SKM-1 (cell line): Measurements from ENCODE around the gene CPED1.
"Not testable (repeated sequence)": the region's sequence is repeated elsewhere in the genome, so short reads cannot be mapped to it uniquely, and the experiment has no call there.

ENCODE experiments used
- DNase-seq: peaks from one replicate; lab custom pipeline; 2025; ENCODE audit not compliant: unreplicated experiment; lab: John Stamatoyannopoulos, UW

The CPED1 gene

DNA sequence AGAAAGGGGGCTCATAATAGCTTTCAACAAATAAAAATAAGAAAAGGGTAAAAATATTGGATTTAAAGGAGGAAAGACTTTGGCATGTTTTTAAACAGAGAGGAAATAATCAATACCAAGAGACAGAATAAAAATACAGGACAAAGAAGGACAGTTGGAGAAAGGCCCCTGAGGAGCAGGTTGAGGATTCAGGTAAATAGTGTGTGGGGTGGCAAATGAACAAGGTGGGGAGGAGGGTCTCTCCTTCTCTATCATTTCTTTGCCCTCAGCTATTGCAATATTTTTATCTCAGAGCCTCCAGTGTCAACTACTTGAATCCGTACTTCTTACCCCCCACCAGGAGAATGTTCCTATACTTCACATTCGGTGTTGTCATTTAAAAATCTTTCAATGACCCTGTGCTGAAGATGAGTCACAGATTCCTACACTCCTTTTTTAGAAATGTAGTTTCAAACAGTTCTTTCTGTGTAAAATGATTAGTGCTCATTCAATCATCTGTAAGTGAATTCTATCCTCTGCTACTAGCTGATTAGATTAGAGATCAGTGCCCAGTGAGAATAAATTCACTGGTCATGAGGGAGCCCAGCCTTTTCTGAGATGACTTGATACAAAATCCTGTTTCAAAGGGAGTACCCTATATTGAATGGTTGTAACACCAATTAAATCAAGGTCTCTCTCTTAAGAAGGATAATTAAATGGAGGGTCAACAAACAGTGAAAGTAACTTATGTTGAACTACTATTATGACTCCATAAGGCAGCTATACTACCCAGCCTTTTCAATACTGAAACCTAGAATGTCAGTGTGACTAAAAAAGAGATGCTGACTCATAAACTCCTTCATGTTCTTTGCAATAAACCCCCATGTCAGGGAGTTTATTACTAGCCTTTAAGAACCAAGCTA lies 289.9 kb downstream of the CPED1 start:
- DNase-seq: no peak

GRCh38 chr7:121279060-121279620 lies 290.6 kb downstream of the CPED1 start:
- DNase-seq: no peak

DNA sequence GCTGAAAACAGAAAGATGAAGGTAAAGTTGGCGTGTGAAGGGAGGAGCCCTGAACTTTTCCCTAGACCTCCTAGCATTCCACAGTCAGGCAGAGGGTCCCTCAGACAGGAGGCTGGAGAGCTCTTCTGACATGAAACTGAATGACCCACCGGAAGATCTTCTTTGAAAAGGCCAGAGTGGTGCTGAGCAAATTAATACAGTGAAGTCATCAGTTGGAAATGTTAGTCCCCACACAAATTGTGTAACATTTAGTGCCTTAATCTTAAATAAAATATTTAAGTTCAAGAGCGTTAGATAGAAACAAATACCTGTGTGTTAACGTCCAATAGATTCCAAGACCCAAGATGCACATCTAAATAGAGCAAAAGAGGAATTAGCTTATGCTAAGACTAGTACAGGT lies 291.3 kb downstream of the CPED1 start:
- no peak for DNase-seq

DNA sequence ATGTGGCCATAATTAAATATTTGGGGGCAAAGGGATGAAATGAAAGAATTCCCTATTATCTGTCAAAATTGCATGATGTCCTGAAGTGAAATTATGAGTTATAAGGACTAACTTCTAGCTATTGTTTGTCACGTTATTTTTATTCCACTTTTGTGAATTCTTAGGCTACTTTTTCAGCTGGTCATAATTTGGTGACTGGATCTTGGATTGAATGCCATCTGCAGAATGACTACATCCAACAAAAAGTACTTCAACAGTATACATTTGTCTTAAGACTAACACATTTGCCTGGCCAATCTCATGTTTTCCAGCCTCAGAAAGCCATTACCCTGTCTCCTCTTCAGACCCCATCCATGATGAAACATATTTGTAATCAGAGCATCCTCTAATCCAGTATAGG lies 292.1 kb downstream of the CPED1 start:
- no peak for DNase-seq

- DNase-seq: no peak
Observed at GRCh38 chr7:121282129-121282528, 293.6 kb downstream of the CPED1 start.

DNA sequence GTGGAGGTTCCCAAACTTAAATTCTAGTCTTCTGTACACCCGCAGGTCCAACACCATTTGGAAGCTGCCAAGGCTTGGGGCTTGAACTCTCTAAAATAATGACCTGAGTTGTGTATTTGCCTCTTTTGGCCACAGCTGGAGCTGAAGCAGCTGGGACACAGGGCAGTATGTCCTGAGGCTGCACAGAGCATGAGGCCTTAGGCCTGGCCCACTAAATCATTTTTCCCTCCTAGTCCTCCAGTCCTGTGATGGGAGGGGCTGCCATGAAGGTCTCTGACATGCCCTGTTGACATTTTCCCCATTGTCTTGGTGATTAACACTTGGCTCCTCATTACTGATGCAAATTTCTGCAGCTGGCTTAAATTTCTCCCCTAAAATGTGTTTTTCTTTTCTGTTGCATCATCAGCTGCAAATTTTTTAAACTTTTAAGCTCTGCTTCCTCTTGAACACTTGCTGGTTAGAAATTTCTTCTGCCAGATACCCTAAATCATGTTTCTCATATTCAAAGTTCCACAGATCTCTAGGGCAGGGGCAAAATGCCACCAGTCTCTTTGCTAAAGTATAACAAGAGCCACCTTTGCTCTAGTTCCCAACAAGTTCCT lies 296.7 kb downstream of the CPED1 start:
- no peak for DNase-seq

- no peak for DNase-seq
Observed at GRCh38 chr7:121286186-121286585, 297.7 kb downstream of the CPED1 start.

DNA sequence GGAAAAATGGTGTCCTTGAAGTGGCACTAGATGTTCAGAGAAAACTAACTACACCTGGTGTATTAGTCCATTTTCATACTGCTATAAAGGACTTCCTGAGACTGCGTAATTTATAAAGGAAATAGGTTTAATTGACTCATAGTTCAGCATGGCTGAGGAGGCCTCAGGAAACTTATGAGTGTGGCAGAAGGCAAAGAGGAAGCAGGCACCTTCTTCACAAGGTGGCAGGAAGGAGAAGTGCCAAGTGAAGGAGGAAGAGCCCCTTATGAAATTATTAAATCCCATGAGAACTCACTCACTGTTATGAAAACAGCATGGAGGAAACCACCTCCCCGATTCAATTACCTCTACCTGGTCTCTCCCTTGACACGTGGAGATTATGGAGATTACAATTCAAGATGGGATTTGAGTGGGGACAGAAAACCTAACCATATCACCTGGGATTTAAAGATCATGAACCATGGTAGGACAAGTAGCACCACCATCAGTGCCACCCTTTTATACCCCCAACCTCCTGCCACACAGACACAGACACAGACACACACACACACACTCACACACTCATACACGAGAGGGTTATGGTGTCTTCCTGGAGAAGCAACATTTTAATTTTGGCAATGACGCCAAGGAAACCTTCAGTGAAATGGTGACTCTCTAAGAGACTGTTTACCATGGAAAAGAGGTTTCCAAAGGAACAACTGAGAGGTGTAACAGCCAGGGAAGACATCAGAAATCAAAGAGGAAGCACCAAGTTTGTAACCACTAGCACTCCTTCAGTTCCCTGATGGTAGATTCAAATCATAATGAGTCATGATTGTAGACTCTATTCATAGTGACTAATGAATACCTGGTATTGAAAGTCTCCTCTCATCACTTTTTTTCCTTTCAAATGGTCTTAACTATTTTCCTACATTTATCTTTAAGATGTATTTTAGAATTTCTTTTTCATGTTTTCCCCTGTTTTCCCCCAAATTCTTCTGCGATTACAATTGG lies 298.5 kb downstream of the CPED1 start:
- no peak for DNase-seq

DNA sequence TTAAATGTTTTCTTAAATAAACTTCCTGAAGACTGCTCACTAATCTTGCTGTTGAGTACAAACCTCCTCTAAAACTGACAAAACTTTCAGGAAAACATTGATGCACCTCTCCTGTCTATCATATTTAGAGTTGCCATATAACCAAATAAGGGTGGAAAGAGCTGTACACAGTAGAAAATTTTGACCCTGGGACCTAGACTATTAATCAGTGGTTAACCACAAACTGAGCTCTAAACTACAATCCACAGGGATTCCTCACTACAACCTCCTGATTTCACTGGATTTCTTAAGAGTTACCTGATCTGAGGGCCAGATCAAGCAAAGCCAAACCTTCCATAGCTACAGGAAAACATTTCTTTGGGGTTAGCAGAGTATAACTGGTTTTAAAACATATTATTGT lies 300.4 kb downstream of the CPED1 start:
- DNase-seq: no peak

DNA sequence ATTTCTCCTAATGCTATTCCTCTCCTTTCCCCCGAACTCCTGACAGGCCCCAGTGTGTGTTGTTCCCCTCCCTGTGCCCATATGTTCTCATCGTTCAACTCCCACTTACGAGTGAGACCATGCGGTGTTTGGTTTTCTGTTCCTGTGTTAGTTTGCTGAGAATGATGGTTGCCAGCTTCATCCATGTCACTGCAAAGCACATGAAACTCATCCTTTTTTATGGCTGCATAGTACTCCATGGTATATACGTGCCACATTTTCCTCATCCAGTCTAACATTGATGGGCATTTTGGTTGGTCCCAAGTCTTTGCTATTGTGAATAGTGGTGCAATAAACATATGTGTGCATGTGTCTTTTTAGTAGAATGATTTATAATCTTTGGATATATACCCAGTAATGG lies 301.4 kb downstream of the CPED1 start:
- DNase-seq: not testable (repeated sequence)

DNA sequence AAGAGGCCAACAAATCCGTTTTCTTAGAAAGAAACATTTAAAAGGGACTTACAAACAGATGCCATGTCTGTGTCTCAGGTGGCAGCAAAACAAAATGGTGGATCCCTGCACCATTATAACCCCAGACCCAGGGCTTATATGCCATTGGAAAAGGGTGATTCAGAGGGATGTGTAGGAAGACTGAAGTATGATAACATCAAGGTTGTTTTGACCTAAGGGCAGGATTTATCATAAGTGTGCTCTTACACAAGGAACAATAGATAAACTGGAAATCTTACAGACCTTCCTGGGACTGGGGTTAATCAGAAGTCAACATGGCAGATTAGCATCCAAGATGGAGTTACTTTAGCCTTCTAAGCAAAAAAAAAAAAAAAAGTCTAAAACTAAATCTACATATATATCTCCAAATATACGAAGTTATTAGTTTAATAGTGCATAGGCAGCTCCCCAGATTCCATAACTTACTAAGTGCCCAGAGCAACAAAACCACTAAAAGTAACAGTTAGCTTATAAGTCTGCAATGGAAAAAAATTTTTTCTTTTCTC lies 306.0 kb downstream of the CPED1 start:
- DNase-seq: no peak

DNA sequence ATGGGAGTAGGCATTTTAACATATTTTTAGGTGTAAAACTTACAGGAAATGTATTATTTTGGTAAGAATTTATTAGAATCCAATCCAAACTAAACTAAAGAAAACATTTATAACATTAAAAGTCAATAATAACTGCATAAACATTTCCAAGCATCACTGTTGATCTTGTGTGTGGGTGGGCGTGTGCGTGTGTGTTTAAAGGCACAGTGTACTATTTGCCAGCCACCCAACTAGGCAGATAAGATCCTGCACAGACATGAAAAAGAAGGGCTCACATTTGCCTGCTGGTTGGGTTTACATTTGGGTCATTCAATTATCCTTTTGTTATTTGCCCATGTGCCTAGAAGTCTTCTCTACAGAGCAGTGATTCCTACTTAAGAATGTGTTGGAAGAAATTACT lies 309.3 kb downstream of the CPED1 start:
- DNase-seq: no peak

DNA sequence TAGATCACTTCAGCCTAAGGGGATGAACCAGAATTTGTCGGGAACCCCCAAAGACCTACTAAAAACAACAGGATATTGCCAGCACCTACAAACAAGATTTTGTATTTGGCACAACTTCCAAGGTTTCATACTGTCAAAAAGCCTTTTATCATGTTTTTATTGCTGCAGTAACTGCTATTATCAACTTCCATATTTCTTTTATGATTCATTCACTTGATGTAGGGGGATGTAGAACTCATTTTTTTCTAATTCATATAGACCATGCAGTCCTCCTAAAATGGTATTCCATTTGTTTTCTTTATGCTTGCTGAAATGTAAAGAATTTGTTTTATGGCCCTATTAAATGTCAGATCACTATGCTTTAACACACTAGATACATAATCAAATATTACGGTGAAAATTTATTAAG lies 310.3 kb downstream of the CPED1 start:
- no peak for DNase-seq

- DNase-seq: no peak
Observed at GRCh38 chr7:121300685-121301420, 312.3 kb downstream of the CPED1 start.

DNA sequence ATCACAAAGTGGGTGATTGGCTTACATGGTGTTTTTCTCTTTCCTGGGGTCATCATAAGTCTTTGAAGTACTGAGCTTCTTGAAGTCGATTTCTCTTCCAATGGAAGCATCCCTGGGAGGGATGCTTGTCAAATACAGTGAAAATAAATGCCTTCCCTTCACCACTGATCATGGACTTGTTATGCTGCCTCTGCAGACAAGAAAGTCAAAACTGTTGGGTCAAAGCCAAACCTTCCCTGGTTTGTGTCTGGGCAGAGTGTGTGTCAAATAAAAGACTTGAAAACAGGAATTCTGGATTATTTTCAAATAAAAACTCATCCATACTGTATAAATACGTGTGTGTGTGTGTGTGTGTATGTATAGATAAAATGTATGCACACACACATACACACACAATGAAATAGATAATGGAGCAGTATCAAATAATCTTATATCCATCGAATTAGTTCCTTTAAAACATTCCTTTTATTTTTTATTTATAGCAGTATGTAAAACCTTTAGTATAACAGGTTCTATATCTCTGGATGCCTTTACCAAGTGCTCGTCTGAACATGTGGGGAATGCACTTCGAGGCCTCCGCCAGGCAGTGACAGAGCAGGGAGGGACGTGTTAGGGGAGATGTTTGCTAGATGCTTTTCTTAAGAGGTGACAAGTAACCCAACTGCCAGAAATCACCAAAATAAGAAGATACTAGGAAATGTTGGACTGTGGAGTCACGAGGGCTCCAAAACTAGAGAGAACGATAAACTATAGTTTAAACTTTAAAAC lies 313.1 kb downstream of the CPED1 start:
- DNase-seq: no peak

- DNase-seq: no peak
Observed at GRCh38 chr7:121302214-121302745, 313.8 kb downstream of the CPED1 start.

GRCh38 chr7:121303422-121304101 lies 315.1 kb downstream of the CPED1 start:
- no peak for DNase-seq

GRCh38 chr7:121304102-121304658 lies 315.7 kb downstream of the CPED1 start:
- DNase-seq: no peak
